Activated T-cell treated with anti-CD3 and anti-CD28 coated beads, Interleukin-2, amount 50 U/mL, for 72 hours (primary cell): ENCODE data around the gene ZIC4. TPM values are rescaled to one million over a fixed set of nuclear protein-coding genes. Genes with fewer than 3 reads are reported as not detected.

ENCODE experiments used
- ATAC-seq, 2 donors: fragments of 150-1000 bp; cut with Tn5 transposase; replicated peaks in 1 of 2; 2 replicates each; pipeline ENCODE4 v1.10.0; 2021; ENCODE audit warnings: moderate library complexity in 2 of 2, mild to moderate bottlenecking in 1 of 2
- DNase-seq, 2 donors: peaks; one replicate each; pipeline ENCODE4 v3.0.0; 2021 to 2022; ENCODE audit warnings: mixed read lengths in 1 of 2
- H3K27ac Mint-ChIP-seq: one replicate; pipeline ENCODE4 v1.8.0; 2022; ENCODE audit warnings: mild to moderate bottlenecking, moderate library complexity, mixed read lengths
- H3K27me3 Mint-ChIP-seq: one replicate; pipeline ENCODE4 v1.8.0; 2022; ENCODE audit warnings: low read depth, mixed read lengths
- H3K36me3 Mint-ChIP-seq, 2 donors: one replicate each; pipeline ENCODE4 v1.8.0; 2022; ENCODE audit warnings: mixed read lengths in 2 of 2, mild to moderate bottlenecking in 1 of 2; ENCODE audit not compliant: insufficient read depth in 2 of 2
- H3K4me1 Mint-ChIP-seq: one replicate; pipeline ENCODE4 v1.8.0; 2022; ENCODE audit warnings: low read depth, mixed read lengths
- H3K4me3 Mint-ChIP-seq, 2 donors: one replicate each; pipeline ENCODE4 v1.8.0; 2022; ENCODE audit warnings: mild to moderate bottlenecking in 2 of 2, mixed read lengths in 2 of 2, moderate library complexity in 2 of 2
- H3K9me3 Mint-ChIP-seq, 2 donors: one replicate each; pipeline ENCODE4 v1.8.0; 2022; ENCODE audit warnings: mixed read lengths in 2 of 2
- total RNA-seq, 2 donors: library from RNA; stranded (reverse); gene quantifications; one replicate each; pipeline ENCODE4 v1.2.3, GENCODE V29; 2022

The ZIC4 gene
- total RNA-seq, 2 donors from 2014 or later: not detected

DNA sequence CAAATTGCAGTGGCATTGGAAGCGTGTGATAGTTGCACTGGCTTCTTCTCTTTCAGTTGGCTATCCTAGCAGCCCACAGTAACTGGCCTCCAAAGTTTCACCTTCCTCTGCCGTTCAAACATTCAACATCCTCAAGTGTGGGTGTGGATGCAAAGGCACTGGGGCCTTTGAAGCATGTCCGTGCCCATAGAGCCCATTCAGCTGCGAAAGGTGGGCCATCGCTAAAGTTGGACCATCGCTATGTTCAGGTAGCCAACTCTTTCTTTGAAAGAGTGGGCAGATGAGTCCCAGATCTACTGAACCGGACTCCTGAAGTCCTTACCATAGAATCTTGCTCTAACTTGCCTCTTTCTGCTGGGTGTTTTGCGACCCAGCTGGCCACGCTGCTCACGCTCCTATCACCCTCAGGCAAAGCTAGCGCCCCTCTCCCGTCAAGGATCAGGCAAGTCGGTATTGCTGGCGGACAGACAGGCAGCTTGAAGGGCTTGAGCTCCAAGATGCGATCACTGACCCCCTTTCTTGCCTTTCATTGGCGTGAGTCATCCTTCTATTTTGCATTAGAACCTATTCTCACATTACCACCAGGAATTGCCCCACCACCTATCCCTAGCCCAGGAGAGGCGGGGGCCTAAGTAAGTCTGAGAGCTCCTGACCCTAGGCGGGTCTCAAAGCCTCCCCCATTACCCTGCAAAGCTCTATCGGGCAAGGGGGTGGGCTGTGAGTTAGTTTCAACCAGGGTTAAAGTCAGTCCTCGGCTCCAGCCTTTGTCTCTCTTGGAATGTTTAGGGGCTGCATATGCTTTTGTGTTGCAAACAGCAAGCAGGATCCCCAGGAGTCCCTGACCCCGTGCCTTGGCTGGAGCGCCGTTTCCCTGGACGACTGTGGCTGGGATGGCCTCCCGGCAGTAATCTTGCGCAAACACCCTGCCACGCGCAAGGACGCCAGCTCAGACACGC is 28.7 kb downstream of the ZIC4 start:
- Mint-ChIP-seq H3K9me3 (peaks cover 0 to 3% of the 10 kb centered on the region in 2 donors), H3K36me3 (peaks cover 1 to 4% of the 10 kb centered on the region in 2 donors), H3K4me1 (no peaks in the 10 kb centered on the region), H3K4me3 (no peak overlapping the region), H3K27me3 (peaks cover 63% of the 10 kb centered on the region), H3K27ac (no peak overlapping the region)
- DNase-seq: no peak
- no peak for ATAC-seq

DNA sequence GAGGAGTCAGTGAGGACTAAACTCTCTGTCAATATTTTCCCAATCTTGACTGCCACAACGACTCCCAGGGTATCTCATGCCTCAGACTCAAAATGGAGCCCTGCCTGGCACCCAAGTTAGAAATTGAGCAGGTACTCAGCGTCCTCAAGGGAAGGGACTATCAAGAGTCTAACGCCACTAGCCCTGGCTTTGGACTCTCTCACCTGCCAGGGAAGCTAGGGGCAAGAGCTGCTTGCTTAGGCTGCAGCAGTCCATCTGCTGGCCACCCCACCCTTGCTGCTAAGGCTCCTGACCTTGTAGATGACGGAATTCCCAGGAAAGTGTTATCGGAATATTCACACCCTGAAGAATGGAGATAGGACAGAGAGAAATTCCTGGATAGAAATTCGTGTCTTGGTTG is 33.0 kb downstream of the ZIC4 start:
- H3K4me3 Mint-ChIP-seq: no peak overlapping the region
- peaks cover 5 to 7% of the 10 kb centered on the region in 2 donors for H3K36me3 Mint-ChIP-seq
- peaks cover 0 to 3% of the 10 kb centered on the region in 2 donors for H3K9me3 Mint-ChIP-seq
- H3K27me3 Mint-ChIP-seq: peaks cover 77% of the 10 kb centered on the region
- H3K4me1 Mint-ChIP-seq: no peaks in the 10 kb centered on the region
- H3K27ac Mint-ChIP-seq: no peak overlapping the region
- DNase-seq (no peak), ATAC-seq (no peak)

- Mint-ChIP-seq H3K4me3 (no peak overlapping the region), H3K9me3 (no peaks in the 10 kb centered on the region), H3K27ac (no peak overlapping the region), H3K36me3 (peaks cover 3 to 7% of the 10 kb centered on the region in 2 donors), H3K27me3 (peaks cover 77% of the 10 kb centered on the region), H3K4me1 (no peaks in the 10 kb centered on the region)
- ATAC-seq (no peak), DNase-seq (no peak)
Measured at GRCh38 chr3:147372525-147373027, 33.8 kb downstream of the ZIC4 start.

GRCh38 chr3:147371771-147372340 is 34.5 kb downstream of the ZIC4 start:
- Mint-ChIP-seq H3K4me3 (no peak overlapping the region), H3K27me3 (peaks cover 71% of the 10 kb centered on the region), H3K9me3 (no peaks in the 10 kb centered on the region), H3K4me1 (no peaks in the 10 kb centered on the region), H3K36me3 (peaks cover 3 to 7% of the 10 kb centered on the region in 2 donors), H3K27ac (no peak overlapping the region)
- DNase-seq: no peak
- ATAC-seq: no peak

DNA sequence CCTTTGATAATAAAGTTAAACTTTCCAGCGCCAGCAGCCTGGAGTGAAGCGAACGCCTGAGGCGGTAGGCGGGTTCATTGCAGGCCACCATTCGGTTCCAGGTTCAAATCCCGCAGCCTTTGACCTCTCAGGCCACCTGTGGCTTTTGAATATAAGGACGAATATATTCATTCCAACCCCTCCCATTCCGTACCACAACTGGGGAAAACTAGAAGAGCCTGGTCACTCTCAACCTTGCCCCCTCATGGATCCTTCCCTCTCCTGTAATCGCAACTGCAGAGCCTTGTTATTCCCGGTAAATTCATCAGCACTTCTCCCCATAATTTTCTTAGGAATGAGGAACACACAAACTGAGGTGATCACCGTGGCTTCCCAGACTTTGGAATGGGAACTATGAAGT is 35.2 kb downstream of the ZIC4 start:
- ATAC-seq (no peak), DNase-seq (no peak)
- Mint-ChIP-seq H3K4me3 (no peak overlapping the region), H3K27me3 (peaks cover 70% of the 10 kb centered on the region), H3K9me3 (no peaks in the 10 kb centered on the region), H3K36me3 (peaks cover 3 to 7% of the 10 kb centered on the region in 2 donors), H3K4me1 (no peaks in the 10 kb centered on the region), H3K27ac (no peak overlapping the region)

DNA sequence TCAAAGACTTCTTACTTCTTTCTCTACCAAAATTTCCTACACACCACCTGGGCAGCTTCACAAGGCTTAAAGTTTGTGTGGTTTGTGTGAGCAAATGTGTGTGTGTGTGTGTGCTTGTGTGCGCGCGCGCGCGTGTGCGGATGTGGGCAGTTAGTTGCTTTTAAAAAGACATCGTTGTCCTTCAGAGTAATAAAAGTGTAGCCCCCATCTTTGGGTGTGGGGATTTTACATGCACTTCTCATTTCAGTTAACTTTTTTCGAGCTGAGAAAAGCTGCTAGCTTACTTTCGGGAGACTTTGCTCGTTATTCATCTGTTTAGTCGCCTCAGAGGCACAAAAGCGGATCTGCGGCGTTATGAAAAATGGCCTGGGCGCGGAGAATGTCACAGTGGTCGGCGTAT is 36.0 kb downstream of the ZIC4 start:
- no peaks in the 10 kb centered on the region for H3K9me3 Mint-ChIP-seq
- no peak overlapping the region for H3K4me3 Mint-ChIP-seq
- DNase-seq: no peak
- H3K27ac Mint-ChIP-seq: no peak overlapping the region
- peaks cover 70% of the 10 kb centered on the region for H3K27me3 Mint-ChIP-seq
- peaks cover 3 to 7% of the 10 kb centered on the region in 2 donors for H3K36me3 Mint-ChIP-seq
- no peaks in the 10 kb centered on the region for H3K4me1 Mint-ChIP-seq
- ATAC-seq: no peak

GRCh38 chr3:147369661-147370123 is 36.7 kb downstream of the ZIC4 start:
- peaks cover 3 to 7% of the 10 kb centered on the region in 2 donors for H3K36me3 Mint-ChIP-seq
- no peak for ATAC-seq
- H3K9me3 Mint-ChIP-seq: peaks cover 0 to 1% of the 10 kb centered on the region in 2 donors
- no peak overlapping the region for H3K4me3 Mint-ChIP-seq
- no peak for DNase-seq
- no peaks in the 10 kb centered on the region for H3K4me1 Mint-ChIP-seq
- peaks cover 67% of the 10 kb centered on the region for H3K27me3 Mint-ChIP-seq
- no peak overlapping the region for H3K27ac Mint-ChIP-seq

- peaks cover 0 to 2% of the 10 kb centered on the region in 2 donors for H3K9me3 Mint-ChIP-seq
- no peaks in the 10 kb centered on the region for H3K4me1 Mint-ChIP-seq
- no peak overlapping the region for H3K27ac Mint-ChIP-seq
- ATAC-seq (no peak), DNase-seq (no peak)
- peaks cover 64% of the 10 kb centered on the region for H3K27me3 Mint-ChIP-seq
- H3K4me3 Mint-ChIP-seq: no peak overlapping the region
- peaks cover 3 to 7% of the 10 kb centered on the region in 2 donors for H3K36me3 Mint-ChIP-seq
Measured at GRCh38 chr3:147369231-147369630, 37.1 kb downstream of the ZIC4 start.

DNA sequence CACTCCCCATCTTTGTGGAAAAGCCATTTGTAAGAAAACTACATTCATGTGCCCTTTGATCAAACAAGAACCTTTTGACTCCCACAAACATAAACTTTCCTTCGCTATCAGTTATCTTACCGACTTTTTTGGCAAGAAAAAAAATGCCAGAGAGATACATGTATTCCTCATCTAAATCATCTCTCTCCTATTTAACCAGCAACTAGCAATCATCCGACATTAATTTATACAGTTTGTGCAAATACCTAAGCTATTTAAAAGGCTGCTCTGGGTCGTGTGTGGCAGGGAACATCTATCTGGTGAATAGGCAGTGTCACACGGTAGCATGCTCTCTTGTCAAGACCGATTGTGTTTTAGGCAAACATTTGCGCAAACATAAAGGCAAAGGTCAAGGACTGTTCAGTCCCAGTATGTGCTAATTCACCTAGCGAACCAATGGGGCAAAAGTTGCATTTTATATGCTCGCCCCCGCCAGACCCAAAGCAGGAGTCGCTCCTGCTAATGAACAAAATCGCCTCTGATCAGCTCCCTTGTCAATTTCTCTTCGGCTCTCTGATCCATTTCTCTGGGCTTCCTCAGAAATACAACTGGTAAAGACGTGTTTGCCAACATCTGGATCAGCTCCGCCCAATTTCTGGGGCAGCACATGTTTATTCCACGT is 37.7 kb downstream of the ZIC4 start:
- no peak for ATAC-seq
- Mint-ChIP-seq H3K4me3 (no peak overlapping the region), H3K4me1 (no peaks in the 10 kb centered on the region), H3K36me3 (peaks cover 3 to 7% of the 10 kb centered on the region in 2 donors), H3K9me3 (peaks cover 0 to 2% of the 10 kb centered on the region in 2 donors), H3K27ac (no peak overlapping the region), H3K27me3 (peaks cover 58% of the 10 kb centered on the region)
- no peak for DNase-seq

DNA sequence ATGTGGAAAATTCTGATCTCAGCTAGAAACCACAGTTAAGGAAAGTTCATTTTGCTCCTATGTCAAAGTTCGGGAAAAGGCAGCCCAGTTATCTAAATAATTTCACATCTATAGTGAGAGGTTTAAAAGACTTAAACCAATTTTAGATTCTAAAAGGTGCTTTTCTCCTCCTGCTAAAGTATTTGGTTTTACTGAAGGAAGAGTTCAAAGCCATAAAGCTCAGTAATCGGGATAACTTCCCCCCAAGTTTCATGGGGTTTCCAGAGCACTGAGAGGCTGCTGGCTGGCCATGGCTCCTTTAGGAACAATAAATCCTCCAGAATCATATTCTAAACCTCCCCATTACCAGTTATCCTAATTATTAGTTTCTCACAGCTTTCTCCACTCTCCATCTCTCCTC is 38.2 kb downstream of the ZIC4 start:
- ATAC-seq (no peak), DNase-seq (no peak)
- H3K27ac Mint-ChIP-seq: no peak overlapping the region
- no peak overlapping the region for H3K4me3 Mint-ChIP-seq
- peaks cover 53% of the 10 kb centered on the region for H3K27me3 Mint-ChIP-seq
- no peaks in the 10 kb centered on the region for H3K4me1 Mint-ChIP-seq
- H3K9me3 Mint-ChIP-seq: peaks cover 0 to 2% of the 10 kb centered on the region in 2 donors
- peaks cover 3 to 7% of the 10 kb centered on the region in 2 donors for H3K36me3 Mint-ChIP-seq

- peaks cover 3 to 7% of the 10 kb centered on the region in 2 donors for H3K36me3 Mint-ChIP-seq
- no peaks in the 10 kb centered on the region for H3K4me1 Mint-ChIP-seq
- H3K9me3 Mint-ChIP-seq: peaks cover 0 to 2% of the 10 kb centered on the region in 2 donors
- no peak for ATAC-seq
- H3K27me3 Mint-ChIP-seq: peaks cover 48% of the 10 kb centered on the region
- H3K4me3 Mint-ChIP-seq: no peak overlapping the region
- DNase-seq: no peak
- H3K27ac Mint-ChIP-seq: no peak overlapping the region
Measured at GRCh38 chr3:147367676-147368075, 38.7 kb downstream of the ZIC4 start.

- DNase-seq (no peak), ATAC-seq (no peak)
- Mint-ChIP-seq H3K9me3 (peaks cover 0 to 2% of the 10 kb centered on the region in 2 donors), H3K27me3 (peaks cover 45% of the 10 kb centered on the region), H3K36me3 (peaks cover 3 to 9% of the 10 kb centered on the region in 2 donors), H3K27ac (no peak overlapping the region), H3K4me1 (no peaks in the 10 kb centered on the region), H3K4me3 (no peak overlapping the region)
Measured at GRCh38 chr3:147365196-147366115, 40.9 kb downstream of the ZIC4 start.
